ENCODE measurements around the gene PAEP. TPM values are rescaled to one million over a fixed set of nuclear protein-coding genes. Genes with fewer than 3 reads are reported as not detected.
"Not testable (repeated sequence)": the region's sequence is repeated elsewhere in the genome, so short reads cannot be mapped to it uniquely, and the experiment has no call there.

Gene PAEP
- polyA plus RNA-seq (ENCODE audit: insufficient read depth in 1 of 5, insufficient read length in 5 of 5, low replicate concordance in 1 of 5), result under 1 TPM in 2 of 5 donors, not detected in 3; 0.27 to 0.68 TPM
- long read RNA-seq, donor 1, result 0 reads
- long read RNA-seq, donor 2, result 0 reads
- long read RNA-seq, donor 3, result 0 reads
- long read RNA-seq, donor 4, result 0 reads
- long read RNA-seq, donor 5, result 0 reads
- long read RNA-seq, donor 6, result 0 reads
- long read RNA-seq, donor 7, result 0 reads
- long read RNA-seq, donor 8, result 0 reads

- no peak for DNase-seq
Observed at GRCh38 chr9:135561391-135562234, at the start of gene PAEP. Gene PAEP, plus strand, starts transcription at chr9:135561756.

GRCh38 chr9:135512241-135512603 lies 49.3 kb upstream of the PAEP start:
- no peak for DNase-seq

GRCh38 chr9:135512904-135513303 lies 48.7 kb upstream of the PAEP start:
- no peak for DNase-seq

GRCh38 chr9:135513351-135513846 lies 48.2 kb upstream of the PAEP start:
- DNase-seq, result no peak

- DNase-seq, result not testable (repeated sequence)
Observed at GRCh38 chr9:135513906-135514305, 47.6 kb upstream of the PAEP start.

- DNase-seq, result no peak
Observed at GRCh38 chr9:135514342-135515082, 47.0 kb upstream of the PAEP start.

- DNase-seq, result no peak
Observed at GRCh38 chr9:135515083-135515951, 46.2 kb upstream of the PAEP start.

GRCh38 chr9:135516132-135516860 lies 45.3 kb upstream of the PAEP start:
- DNase-seq, result no peak

GRCh38 chr9:135517407-135517822 lies 44.1 kb upstream of the PAEP start:
- no peak for DNase-seq

GRCh38 chr9:135519179-135519971 lies 42.2 kb upstream of the PAEP start:
- no peak for DNase-seq

- no peak for DNase-seq
Observed at GRCh38 chr9:135520916-135521607, 40.5 kb upstream of the PAEP start, which contains the start of gene LCN1. Gene LCN1, plus strand, starts transcription at chr9:135521440. Its CDS starts 58 bp downstream, at chr9:135521498.

- DNase-seq, result no peak
Observed at GRCh38 chr9:135521608-135522095, 39.9 kb upstream of the PAEP start.

- no peak for DNase-seq
Observed at GRCh38 chr9:135522137-135522877, 39.2 kb upstream of the PAEP start.

GRCh38 chr9:135522931-135523330 lies 38.6 kb upstream of the PAEP start:
- no peak for DNase-seq

- no peak for DNase-seq
Observed at GRCh38 chr9:135523521-135524129, 37.9 kb upstream of the PAEP start.

GRCh38 chr9:135524130-135524861 lies 37.3 kb upstream of the PAEP start:
- no peak for DNase-seq

Measured in right lung (tissue), 10 donors.